GM12891 (cell line): ENCODE data around the gene ZNHIT6.

Experiments used
- DNase-seq: peaks from one replicate; pipeline ENCODE4 v3.0.0; 2011; ENCODE audit warnings: low spot score; ENCODE audit not compliant: insufficient read length
- FAIRE-seq: peaks from 2 replicates; lab custom pipeline; 2011; peaks lifted over from hg19 to GRCh38; lab: Jason Lieb, UNC
- PAX5 ChIP-seq: IDR thresholded peaks from 2 replicates; pipeline ENCODE4 v1.6.1; 2011; ENCODE audit warnings: low read length, moderate library complexity, mild to moderate bottlenecking; ENCODE audit not compliant: insufficient read depth, severe bottlenecking
- POLR2A ChIP-seq: IDR thresholded peaks from 2 replicates; pipeline ENCODE4 v1.6.1; 2011; ENCODE audit warnings: low read depth, low read length, control low read depth
- POLR2AphosphoS5 ChIP-seq: IDR thresholded peaks from 2 replicates; pipeline ENCODE4 v1.6.1; 2011; ENCODE audit warnings: low read depth, low read length, control low read depth
- POU2F2 ChIP-seq: IDR thresholded peaks from 2 replicates; pipeline ENCODE4 v1.6.1; 2011; ENCODE audit warnings: low read depth, mild to moderate bottlenecking, control low read depth, low read length, moderate library complexity
- SPI1 ChIP-seq: IDR thresholded peaks from 2 replicates; pipeline ENCODE4 v1.6.1; 2011; ENCODE audit warnings: low read depth, low read length, control low read depth
- TAF1 ChIP-seq: IDR thresholded peaks from 2 replicates; pipeline ENCODE4 v1.6.1; 2011; ENCODE audit warnings: low read depth, low read length, control low read depth

The ZNHIT6 gene

GRCh38 chr1:85677656-85678055 lies 30.6 kb downstream of the ZNHIT6 start:
- FAIRE-seq (no peak), DNase-seq (no peak)
- TF ChIP-seq TAF1 (no peak), PAX5 (no peak), POLR2AphosphoS5 (no peak)

- TF ChIP-seq TAF1 (no peak), SPI1 (no peak), PAX5 (no peak), POU2F2 (no peak), POLR2AphosphoS5 (no peak), POLR2A (no peak)
- no peak for DNase-seq
- no peak for FAIRE-seq
Observed at GRCh38 chr1:85672031-85672660, 36.1 kb downstream of the ZNHIT6 start.

- FAIRE-seq, result no peak
- DNase-seq, result no peak
- no peak for TF ChIP-seq SPI1
- TF ChIP-seq POU2F2, result no peak
- no peak for TF ChIP-seq POLR2A
- TF ChIP-seq POLR2AphosphoS5, result no peak
- no peak for TF ChIP-seq PAX5
- no peak for TF ChIP-seq TAF1
Observed at GRCh38 chr1:85665932-85666331, 42.3 kb downstream of the ZNHIT6 start.

GRCh38 chr1:85663382-85663781 lies 44.9 kb downstream of the ZNHIT6 start:
- no peak for FAIRE-seq
- DNase-seq, result no peak
- no peak for TF ChIP-seq PAX5
- no peak for TF ChIP-seq POU2F2
- no peak for TF ChIP-seq TAF1
- no peak for TF ChIP-seq POLR2A
- TF ChIP-seq SPI1, result no peak
- TF ChIP-seq POLR2AphosphoS5, result no peak

- TF ChIP-seq POLR2A, result no peak
- no peak for TF ChIP-seq SPI1
- no peak for TF ChIP-seq POU2F2
- no peak for TF ChIP-seq TAF1
- no peak for TF ChIP-seq POLR2AphosphoS5
- TF ChIP-seq PAX5, result no peak
- FAIRE-seq (no peak), DNase-seq (no peak)
Observed at GRCh38 chr1:85661767-85662166, 46.5 kb downstream of the ZNHIT6 start.

- FAIRE-seq (no peak), DNase-seq (no peak)
- TF ChIP-seq POU2F2, result no peak
- no peak for TF ChIP-seq SPI1
- no peak for TF ChIP-seq PAX5
- no peak for TF ChIP-seq POLR2AphosphoS5
- TF ChIP-seq TAF1, result no peak
- no peak for TF ChIP-seq POLR2A
Observed at GRCh38 chr1:85660541-85660940, 47.7 kb downstream of the ZNHIT6 start.

- TF ChIP-seq SPI1 (no peak), PAX5 (no peak), POU2F2 (no peak), POLR2AphosphoS5 (no peak)
- DNase-seq (no peak), FAIRE-seq (no peak)
Observed at GRCh38 chr1:85659174-85659573, 49.1 kb downstream of the ZNHIT6 start.

- DNase-seq (no peak), FAIRE-seq (no peak)
- no peak for TF ChIP-seq TAF1
- no peak for TF ChIP-seq POLR2A
- no peak for TF ChIP-seq PAX5
- no peak for TF ChIP-seq POU2F2
- no peak for TF ChIP-seq POLR2AphosphoS5
- no peak for TF ChIP-seq SPI1
Observed at GRCh38 chr1:85656948-85657347, 51.3 kb downstream of the ZNHIT6 start.

GRCh38 chr1:85656256-85656655 lies 52.0 kb downstream of the ZNHIT6 start:
- no peak for TF ChIP-seq POLR2A
- no peak for TF ChIP-seq POLR2AphosphoS5
- no peak for TF ChIP-seq SPI1
- no peak for TF ChIP-seq PAX5
- TF ChIP-seq TAF1, result no peak
- DNase-seq, result no peak
- FAIRE-seq, result no peak

GRCh38 chr1:85655315-85655714 lies 52.9 kb downstream of the ZNHIT6 start:
- no peak for TF ChIP-seq TAF1
- TF ChIP-seq POLR2A, result no peak
- DNase-seq (no peak), FAIRE-seq (no peak)
